Activated naive CD8-positive, alpha-beta T cell treated with anti-CD3 and anti-CD28 coated beads, Interleukin-2, amount 50 U/mL, for 24 hours (primary cell): Measurements from ENCODE around the gene PYCR2.

ENCODE experiments used
- ATAC-seq: fragments of 150-1000 bp; cut with Tn5 transposase; one replicate; pipeline ENCODE4 v1.10.0; 2021
- DNase-seq: peaks from one replicate; pipeline ENCODE4 v3.0.0; 2021
- H3K27ac Mint-ChIP-seq: one replicate; pipeline ENCODE4 v1.8.0; 2021; ENCODE audit warnings: mild to moderate bottlenecking, mixed read lengths
- H3K27me3 Mint-ChIP-seq: one replicate; pipeline ENCODE4 v1.8.0; 2021; ENCODE audit warnings: mixed read lengths
- H3K36me3 Mint-ChIP-seq: one replicate; pipeline ENCODE4 v1.8.0; 2021; ENCODE audit warnings: low read depth, mixed read lengths
- H3K4me1 Mint-ChIP-seq: one replicate; pipeline ENCODE4 v1.8.0; 2021; ENCODE audit warnings: mixed read lengths
- H3K4me3 Mint-ChIP-seq: one replicate; pipeline ENCODE4 v1.8.0; 2021; ENCODE audit warnings: mild to moderate bottlenecking, moderate library complexity, mixed read lengths
- H3K9me3 Mint-ChIP-seq: one replicate; pipeline ENCODE4 v1.8.0; 2021; ENCODE audit warnings: mixed read lengths

Gene PYCR2

DNA sequence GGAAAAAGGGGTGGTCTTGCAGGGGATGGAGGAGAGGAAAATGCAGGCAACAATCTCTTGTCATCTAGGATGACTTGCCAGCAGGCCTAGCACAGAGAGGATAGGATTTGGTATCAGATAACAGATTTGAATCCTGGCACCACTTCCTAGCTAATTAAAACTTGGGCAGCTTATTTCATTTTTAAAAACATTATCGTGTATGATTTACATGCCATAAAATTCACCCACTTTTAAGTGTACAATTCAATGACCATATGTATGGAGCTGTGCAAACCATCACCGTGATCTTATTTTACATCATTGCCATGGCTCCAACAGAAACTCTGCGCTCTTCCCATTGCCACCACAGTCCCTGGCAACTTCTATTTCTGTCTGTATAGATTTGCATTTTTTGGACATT is 6.9 kb downstream of the PYCR2 start:
- Mint-ChIP-seq H3K4me3 (no peak overlapping the region), H3K9me3 (no peaks in the 10 kb centered on the region), H3K27ac (no peak overlapping the region), H3K4me1 (peaks cover 21% of the 10 kb centered on the region), H3K27me3 (no peaks in the 10 kb centered on the region), H3K36me3 (peaks cover 41% of the 10 kb centered on the region)
- ATAC-seq (no peak), DNase-seq (no peak)

- H3K9me3 Mint-ChIP-seq, result no peaks in the 10 kb centered on the region
- DNase-seq (no peak), ATAC-seq (no peak)
- no peak overlapping the region for H3K27ac Mint-ChIP-seq
- no peak overlapping the region for H3K4me3 Mint-ChIP-seq
- peaks cover 14% of the 10 kb centered on the region for H3K4me1 Mint-ChIP-seq
- peaks cover 29% of the 10 kb centered on the region for H3K36me3 Mint-ChIP-seq
- no peaks in the 10 kb centered on the region for H3K27me3 Mint-ChIP-seq
Measured at GRCh38 chr1:225915538-225915991, 8.5 kb downstream of the PYCR2 start.

- H3K4me3 Mint-ChIP-seq, result no peak overlapping the region
- no peak overlapping the region for H3K27ac Mint-ChIP-seq
- no peaks in the 10 kb centered on the region for H3K27me3 Mint-ChIP-seq
- no peak for DNase-seq
- H3K4me1 Mint-ChIP-seq, result peaks cover 16% of the 10 kb centered on the region
- H3K36me3 Mint-ChIP-seq, result peaks cover 25% of the 10 kb centered on the region
- ATAC-seq, result no peak
- H3K9me3 Mint-ChIP-seq, result no peaks in the 10 kb centered on the region
Measured at GRCh38 chr1:225914947-225915346, 9.1 kb downstream of the PYCR2 start.

- H3K27ac Mint-ChIP-seq, result no peak overlapping the region
Measured at GRCh38 chr1:225914391-225914790, 9.7 kb downstream of the PYCR2 start.

GRCh38 chr1:225911191-225912130 is 12.6 kb downstream of the PYCR2 start:
- ATAC-seq, result peak; percentile 81
- Mint-ChIP-seq H3K27ac (no peak overlapping the region), H3K27me3 (no peaks in the 10 kb centered on the region), H3K4me3 (no peak overlapping the region), H3K4me1 (peaks cover 16% of the 10 kb centered on the region), H3K36me3 (no peaks in the 10 kb centered on the region), H3K9me3 (no peaks in the 10 kb centered on the region)
- DNase-seq, result peak; percentile 82

More at GRCh38 chr1:225914391-225914790, 9.7 kb downstream of the PYCR2 start:
- ATAC-seq (no peak), DNase-seq (no peak)
- no peaks in the 10 kb centered on the region for H3K27me3 Mint-ChIP-seq
- H3K9me3 Mint-ChIP-seq, result no peaks in the 10 kb centered on the region
- peaks cover 20% of the 10 kb centered on the region for H3K36me3 Mint-ChIP-seq
- no peak overlapping the region for H3K4me3 Mint-ChIP-seq
- peaks cover 17% of the 10 kb centered on the region for H3K4me1 Mint-ChIP-seq

- Mint-ChIP-seq H3K4me1 (peaks cover 26% of the 10 kb centered on the region), H3K27ac (no peak overlapping the region), H3K36me3 (no peaks in the 10 kb centered on the region), H3K4me3 (no peak overlapping the region), H3K9me3 (no peaks in the 10 kb centered on the region), H3K27me3 (no peaks in the 10 kb centered on the region)
- ATAC-seq (no peak), DNase-seq (no peak)
Measured at GRCh38 chr1:225909477-225909876, 14.6 kb downstream of the PYCR2 start.

GRCh38 chr1:225908773-225909172 is 15.3 kb downstream of the PYCR2 start:
- DNase-seq (no peak), ATAC-seq (no peak)
- no peaks in the 10 kb centered on the region for H3K27me3 Mint-ChIP-seq
- H3K36me3 Mint-ChIP-seq, result no peaks in the 10 kb centered on the region
- H3K4me3 Mint-ChIP-seq, result no peak overlapping the region
- no peaks in the 10 kb centered on the region for H3K9me3 Mint-ChIP-seq
- H3K4me1 Mint-ChIP-seq, result peaks cover 26% of the 10 kb centered on the region
- no peak overlapping the region for H3K27ac Mint-ChIP-seq

GRCh38 chr1:225908013-225908640 is 15.9 kb downstream of the PYCR2 start:
- ATAC-seq (no peak), DNase-seq (no peak)
- H3K27ac Mint-ChIP-seq, result peak overlapping the region; percentile 20
- no peaks in the 10 kb centered on the region for H3K27me3 Mint-ChIP-seq
- peaks cover 26% of the 10 kb centered on the region for H3K4me1 Mint-ChIP-seq
- H3K9me3 Mint-ChIP-seq, result no peaks in the 10 kb centered on the region
- H3K4me3 Mint-ChIP-seq, result no peak overlapping the region
- H3K36me3 Mint-ChIP-seq, result no peaks in the 10 kb centered on the region

GRCh38 chr1:225907341-225907740 is 16.7 kb downstream of the PYCR2 start:
- Mint-ChIP-seq H3K9me3 (no peaks in the 10 kb centered on the region), H3K27ac (no peak overlapping the region), H3K27me3 (no peaks in the 10 kb centered on the region), H3K4me3 (no peak overlapping the region), H3K4me1 (peaks cover 26% of the 10 kb centered on the region), H3K36me3 (no peaks in the 10 kb centered on the region)
- DNase-seq (no peak), ATAC-seq (no peak)

DNA sequence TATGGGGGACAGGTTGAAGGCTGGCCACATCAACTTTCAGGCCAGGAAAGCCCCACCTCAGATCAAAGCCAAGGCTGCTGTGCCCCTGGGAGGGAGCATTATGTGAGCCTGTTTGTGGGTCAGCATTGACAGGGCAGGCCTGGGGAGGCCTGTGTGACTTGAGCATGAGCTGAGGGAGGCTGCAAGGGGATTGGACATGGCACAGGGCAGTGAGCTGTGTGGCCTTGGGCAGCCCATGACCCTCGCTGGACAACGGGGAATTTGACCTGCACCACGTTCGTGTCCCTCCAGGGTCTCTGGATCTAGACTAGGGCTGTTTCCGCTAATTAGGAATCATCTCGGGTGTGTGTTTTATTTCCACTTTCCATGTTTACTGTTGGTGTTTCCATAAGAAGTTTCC is 17.6 kb downstream of the PYCR2 start:
- DNase-seq (no peak), ATAC-seq (no peak)
- H3K27ac Mint-ChIP-seq, result no peak overlapping the region
- no peaks in the 10 kb centered on the region for H3K36me3 Mint-ChIP-seq
- H3K4me1 Mint-ChIP-seq, result peaks cover 26% of the 10 kb centered on the region
- no peak overlapping the region for H3K4me3 Mint-ChIP-seq
- no peaks in the 10 kb centered on the region for H3K27me3 Mint-ChIP-seq
- no peaks in the 10 kb centered on the region for H3K9me3 Mint-ChIP-seq

DNA sequence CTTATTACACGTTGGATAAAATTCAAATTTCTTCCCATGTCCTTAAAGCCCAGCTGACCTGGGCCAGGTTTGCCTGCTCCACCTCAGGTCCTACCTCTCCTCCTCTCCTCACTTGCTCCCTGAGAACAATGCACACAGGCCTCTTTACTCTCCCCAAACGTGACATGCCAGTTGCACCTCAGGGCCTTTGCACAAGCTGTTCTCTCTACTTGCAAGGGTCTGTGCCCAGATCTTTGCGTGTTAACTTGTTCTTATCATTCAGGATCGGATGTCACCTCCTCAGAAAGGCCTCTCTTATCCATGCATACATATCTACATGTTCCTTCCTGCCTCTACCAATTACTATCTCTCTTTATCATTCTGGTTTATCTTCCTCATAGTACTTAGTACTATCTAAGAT is 20.4 kb downstream of the PYCR2 start:
- ATAC-seq, result no peak
- H3K4me3 Mint-ChIP-seq, result no peak overlapping the region
- no peak overlapping the region for H3K27ac Mint-ChIP-seq
- H3K9me3 Mint-ChIP-seq, result no peaks in the 10 kb centered on the region
- no peaks in the 10 kb centered on the region for H3K27me3 Mint-ChIP-seq
- peaks cover 18% of the 10 kb centered on the region for H3K4me1 Mint-ChIP-seq
- no peaks in the 10 kb centered on the region for H3K36me3 Mint-ChIP-seq
- DNase-seq, result no peak

- H3K36me3 Mint-ChIP-seq, result peaks cover 2% of the 10 kb centered on the region
- no peak overlapping the region for H3K27ac Mint-ChIP-seq
- no peaks in the 10 kb centered on the region for H3K27me3 Mint-ChIP-seq
- no peak for ATAC-seq
- peaks cover 33% of the 10 kb centered on the region for H3K4me1 Mint-ChIP-seq
- DNase-seq, result no peak
- no peak overlapping the region for H3K4me3 Mint-ChIP-seq
- H3K9me3 Mint-ChIP-seq, result no peaks in the 10 kb centered on the region
Measured at GRCh38 chr1:225899044-225899925, 24.8 kb downstream of the PYCR2 start.

GRCh38 chr1:225897595-225898514 is 26.2 kb downstream of the PYCR2 start:
- H3K36me3 Mint-ChIP-seq, result peaks cover 2% of the 10 kb centered on the region
- H3K4me1 Mint-ChIP-seq, result peaks cover 33% of the 10 kb centered on the region
- H3K27ac Mint-ChIP-seq, result peak overlapping the region; percentile 77
- ATAC-seq, result no peak
- no peaks in the 10 kb centered on the region for H3K9me3 Mint-ChIP-seq
- H3K27me3 Mint-ChIP-seq, result no peaks in the 10 kb centered on the region
- DNase-seq, result no peak
- H3K4me3 Mint-ChIP-seq, result peak overlapping the region; percentile 41
